Measurements from ENCODE around the gene RPLP2.

Gene RPLP2

DNA sequence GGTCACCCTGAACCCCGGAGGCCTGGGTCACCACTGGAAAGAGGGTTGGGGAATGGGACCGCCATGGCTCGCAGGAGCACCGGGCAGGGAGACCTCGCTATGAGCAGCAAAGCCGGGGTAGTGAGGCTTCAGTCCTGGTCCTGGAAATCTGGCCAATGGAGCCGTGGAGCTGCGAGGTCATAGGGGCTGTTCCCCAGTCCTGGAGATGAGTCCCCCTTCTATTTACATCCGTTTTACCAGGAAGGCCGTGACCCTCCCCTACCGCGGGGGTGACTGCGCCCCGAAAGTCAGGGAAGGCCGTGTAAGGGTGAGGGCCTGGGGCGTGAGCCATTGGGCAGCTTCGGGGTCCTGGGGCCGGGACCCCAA lies 5.2 kb upstream of the RPLP2 start:
- DNase-seq = no peak

GRCh38 chr11:808427-809286 lies 1.1 kb upstream of the RPLP2 start:
- DNase-seq = no peak

DNA sequence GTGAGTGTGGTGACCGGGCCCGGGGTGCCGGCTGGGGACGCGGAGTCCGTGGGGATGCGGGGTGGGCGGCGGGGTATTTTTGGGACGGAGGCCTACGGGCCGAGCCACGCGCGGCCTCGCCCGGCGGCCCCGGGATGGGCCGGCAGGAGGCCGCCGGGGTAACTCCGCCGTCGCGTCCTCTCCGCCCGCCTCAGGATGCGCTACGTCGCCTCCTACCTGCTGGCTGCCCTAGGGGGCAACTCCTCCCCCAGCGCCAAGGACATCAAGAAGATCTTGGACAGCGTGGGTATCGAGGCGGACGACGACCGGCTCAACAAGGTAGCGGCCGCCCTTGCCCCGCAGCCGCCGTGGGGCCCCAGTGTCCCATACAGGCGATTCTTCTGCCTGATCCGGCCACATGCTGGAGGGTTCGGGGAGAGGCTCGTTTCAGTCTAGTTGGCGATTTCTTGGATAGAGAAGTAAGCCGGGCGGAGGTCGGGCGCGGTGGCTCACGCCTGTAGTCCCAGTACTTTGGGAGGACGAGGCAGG lies 337 bp downstream of the RPLP2 start:
- peak in 1 of 2 donors; percentile 29 for DNase-seq

GRCh38 chr11:811446-812245 lies 1.9 kb downstream of the RPLP2 start:
- DNase-seq = no peak

DNA sequence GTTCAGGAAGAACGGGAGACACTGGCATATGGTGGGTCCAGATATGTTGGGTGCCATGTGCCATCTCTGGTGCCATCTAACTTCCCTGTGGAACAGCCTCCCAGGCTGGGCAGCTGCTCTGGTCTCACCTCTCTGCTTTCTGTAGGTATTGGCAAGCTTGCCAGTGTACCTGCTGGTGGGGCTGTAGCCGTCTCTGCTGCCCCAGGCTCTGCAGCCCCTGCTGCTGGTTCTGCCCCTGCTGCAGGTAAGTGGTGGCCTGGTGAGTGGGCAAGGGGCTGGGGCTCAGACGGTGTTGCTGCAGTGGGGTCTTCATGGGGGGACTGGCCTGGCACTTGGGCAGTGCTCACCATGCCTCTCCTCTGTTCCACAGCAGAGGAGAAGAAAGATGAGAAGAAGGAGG lies 2.6 kb downstream of the RPLP2 start:
- no peak for DNase-seq

DNA sequence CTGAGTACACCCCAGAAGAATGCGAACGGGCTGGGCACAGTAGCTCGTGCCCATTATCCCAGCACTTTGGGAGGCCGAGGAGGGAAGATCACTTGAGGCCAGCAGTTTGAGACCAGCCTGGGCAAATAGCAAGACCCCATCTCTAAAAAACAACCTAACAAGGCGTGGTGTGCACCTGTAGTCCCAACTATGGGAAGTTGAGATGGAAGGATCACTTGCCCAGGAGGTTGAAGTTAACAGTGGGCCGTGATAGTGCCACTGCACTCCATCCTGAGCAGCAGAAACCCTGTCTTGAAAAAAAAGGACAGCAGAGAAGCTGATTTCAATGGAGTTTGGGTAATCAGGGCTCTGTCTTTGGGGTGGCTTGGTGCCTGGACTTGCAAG lies 3.3 kb downstream of the RPLP2 start:
- no peak for DNase-seq

DNA sequence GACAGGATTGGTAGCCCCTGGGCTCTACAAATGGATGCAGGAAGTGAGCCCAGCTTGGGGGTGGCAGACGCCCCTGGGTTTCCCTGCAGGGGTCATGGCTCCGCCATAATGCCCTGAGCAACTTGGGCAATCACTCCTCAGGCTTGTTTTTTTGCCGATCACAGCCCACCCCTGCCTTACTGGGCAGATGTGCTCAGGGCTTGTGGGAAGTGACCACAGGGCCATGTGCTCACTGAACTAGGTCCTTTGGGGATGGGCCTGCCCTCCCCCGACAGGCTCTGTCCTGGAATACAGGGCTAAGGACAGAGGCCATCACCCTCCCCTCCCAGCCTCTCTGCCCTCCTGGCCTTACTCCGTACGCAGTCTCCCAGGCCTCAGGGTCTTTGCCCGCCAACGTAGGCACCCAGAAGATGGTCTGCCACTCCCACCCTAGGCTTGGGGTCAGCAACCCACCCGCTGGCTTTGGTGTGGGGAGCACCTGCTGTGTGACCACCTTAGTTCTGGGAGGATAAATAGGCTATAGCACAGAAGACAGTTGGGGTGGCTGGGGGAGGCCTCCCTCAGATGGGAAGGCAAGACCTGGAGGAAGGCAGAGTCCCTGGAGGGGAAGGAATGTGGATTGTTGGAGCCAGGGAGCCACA lies 3.8 kb downstream of the RPLP2 start:
- no peak for DNase-seq

DNA sequence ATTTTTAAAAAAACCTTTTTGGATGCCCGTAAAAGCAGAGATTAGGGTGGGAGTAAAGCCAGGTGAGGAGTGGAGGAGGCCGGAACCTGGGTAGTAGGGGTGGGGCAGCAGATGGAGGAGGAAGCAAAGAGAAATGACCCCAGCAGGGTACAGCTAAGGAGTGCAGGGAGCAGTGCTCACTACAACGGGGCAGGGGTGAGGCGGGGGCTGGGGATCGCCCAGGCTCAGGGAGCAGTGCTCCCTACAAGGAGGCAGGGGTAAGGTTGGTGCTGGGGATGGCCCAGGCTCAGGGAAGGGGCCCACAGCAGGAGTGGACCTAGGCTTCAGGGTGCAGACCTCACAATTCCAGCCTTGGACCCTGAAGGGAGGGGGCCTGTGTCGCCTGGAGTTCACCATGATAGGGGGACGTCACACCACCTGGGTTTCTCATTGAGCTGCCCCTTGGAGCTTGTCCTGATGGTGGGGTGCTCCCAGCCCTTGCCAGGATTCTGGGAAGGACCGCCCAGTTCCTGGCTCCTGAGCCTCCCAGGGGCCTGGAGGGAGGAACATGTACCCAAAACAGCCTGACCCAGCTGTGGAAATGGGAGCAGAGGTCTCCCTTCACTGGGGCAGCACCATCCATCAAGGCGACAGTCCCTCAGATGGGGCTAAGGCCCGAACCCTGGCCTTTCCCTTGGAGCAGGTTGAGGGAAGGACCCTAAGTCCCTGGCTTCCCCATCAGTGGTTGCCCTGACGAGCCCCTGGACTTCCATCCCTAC lies 6.1 kb downstream of the RPLP2 start:
- DNase-seq = no peak

- no peak for DNase-seq
These were observed 6.6 kb downstream of the RPLP2 start for GRCh38 chr11:816433-816779.

GRCh38 chr11:818396-819128 lies 8.8 kb downstream of the RPLP2 start, which contains the start of gene PNPLA2:
Gene PNPLA2 (plus strand): TSS chr11:818914. CDS start chr11:819719, 805 bp downstream.
- DNase-seq = peak in 1 of 2 donors; percentile 30

DNA sequence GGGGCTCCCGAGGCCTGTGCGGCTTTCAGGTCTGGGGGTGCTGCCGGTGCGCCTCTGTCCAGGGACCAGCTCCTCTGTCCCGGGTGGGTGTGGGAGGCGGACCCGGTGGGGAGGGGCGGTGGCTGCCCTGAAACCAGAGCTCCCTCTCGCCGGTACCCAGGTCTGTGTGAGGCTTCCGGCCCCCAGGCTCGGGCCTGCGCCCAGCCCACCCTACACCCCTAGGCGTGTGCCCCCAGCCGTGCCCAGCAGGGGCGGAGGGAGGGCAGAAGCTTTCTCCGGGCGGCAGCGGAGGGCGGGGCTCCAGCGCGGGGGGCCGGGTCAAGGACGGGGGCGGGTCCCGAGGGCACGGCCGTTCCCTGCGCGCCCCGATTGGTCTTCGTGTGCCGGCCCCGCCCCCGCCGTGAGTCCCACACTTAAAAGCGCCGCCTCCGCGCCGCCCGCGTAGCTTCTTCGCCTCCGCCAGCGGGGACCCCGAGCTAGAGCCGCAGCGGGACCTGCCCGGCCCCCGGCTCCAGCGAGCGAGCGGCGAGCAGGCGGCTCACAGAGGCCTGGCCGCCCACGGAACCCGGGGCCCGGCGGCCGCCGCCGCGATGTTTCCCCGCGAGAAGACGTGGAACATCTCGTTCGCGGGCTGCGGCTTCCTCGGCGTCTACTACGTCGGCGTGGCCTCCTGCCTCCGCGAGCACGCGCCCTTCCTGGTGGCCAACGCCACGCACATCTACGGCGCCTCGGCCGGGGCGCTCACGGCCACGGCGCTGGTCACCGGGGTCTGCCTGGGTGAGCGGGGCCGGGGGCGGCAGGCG lies 9.6 kb downstream of the RPLP2 start:
- peak; percentile 89 to 92 for DNase-seq

DNA sequence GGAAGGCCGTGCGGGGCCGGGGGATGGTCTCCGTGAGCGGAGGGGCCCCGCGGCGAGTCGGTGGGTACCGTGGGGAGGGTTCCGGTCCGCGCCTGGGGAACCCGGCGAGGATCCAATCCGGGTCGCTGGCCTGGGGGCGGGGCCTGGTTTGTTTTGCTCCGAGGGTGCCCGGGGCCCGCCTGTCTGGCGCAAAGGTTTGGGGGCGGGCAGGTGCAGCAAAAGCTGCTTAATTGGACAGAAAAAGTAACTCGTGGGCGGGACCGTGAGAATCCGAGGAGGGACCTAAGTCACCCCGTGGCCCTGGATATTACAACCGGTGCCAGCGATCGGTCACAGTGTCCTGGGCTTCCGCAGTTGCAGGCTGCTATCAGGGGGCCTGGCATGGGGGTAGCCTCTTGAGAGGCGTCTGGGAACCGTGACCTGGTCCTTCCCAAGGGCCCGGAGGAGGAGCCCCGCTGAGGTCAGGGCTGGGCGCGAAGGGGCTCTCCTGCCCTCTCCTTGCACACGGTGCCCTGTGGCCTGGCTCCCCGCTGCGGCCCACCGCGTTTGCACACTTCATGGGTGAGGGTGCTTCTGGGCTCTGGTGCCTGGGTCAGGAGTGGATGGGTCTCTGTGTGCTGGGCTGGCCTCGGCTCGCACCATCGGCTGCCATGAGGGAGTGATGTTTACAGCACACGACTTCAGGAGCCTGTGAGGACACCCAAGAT lies 10.3 kb downstream of the RPLP2 start:
- DNase-seq = peak; percentile 82 to 86

DNA sequence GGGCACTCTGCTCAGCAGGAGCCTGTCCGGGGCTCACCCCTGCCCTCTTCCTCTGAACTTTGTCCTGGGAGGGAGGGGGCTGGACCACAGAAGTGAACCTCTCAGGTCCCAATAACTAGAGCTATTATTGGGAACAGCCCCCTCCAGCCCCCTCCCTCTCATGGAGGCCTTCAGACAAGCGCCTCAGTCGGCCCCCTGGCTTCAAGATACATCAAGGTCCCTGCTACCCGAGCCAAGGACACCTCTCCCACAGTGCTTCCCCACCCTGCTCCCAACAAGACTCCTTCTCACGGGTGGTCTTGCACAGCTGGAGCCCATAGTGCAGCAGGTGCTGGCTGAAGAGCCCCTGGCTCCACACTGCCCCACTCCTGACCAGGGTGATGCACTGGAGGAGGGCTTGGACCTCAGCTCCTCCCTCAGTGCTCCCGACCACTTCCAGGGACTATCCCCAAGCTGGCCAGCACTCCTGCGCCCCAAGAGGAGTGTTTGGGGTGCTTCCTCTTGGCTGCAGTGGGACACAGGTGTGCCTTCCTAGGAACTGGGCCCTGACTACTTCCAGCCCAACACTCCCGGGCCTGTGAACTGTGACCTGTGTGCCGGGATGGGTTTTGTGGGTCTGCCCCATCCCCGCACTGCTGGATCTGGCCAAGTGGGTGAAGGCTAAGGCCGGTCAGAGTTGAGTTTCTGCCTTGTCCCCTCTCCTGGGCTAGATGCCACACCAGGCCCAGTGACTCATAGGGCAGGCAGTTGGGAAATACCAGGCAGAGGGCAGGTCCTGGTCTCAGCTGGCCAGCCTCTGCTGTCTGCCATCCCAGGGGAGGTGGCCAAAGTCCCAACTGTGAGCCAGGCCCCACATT lies 11.1 kb downstream of the RPLP2 start:
- peak; percentile 69 to 85 for DNase-seq

- DNase-seq = peak; percentile 48 to 63
These were observed 12.0 kb downstream of the RPLP2 start for GRCh38 chr11:821512-822371.

GRCh38 chr11:823441-824291 lies 13.9 kb downstream of the RPLP2 start:
- DNase-seq = no peak

DNA sequence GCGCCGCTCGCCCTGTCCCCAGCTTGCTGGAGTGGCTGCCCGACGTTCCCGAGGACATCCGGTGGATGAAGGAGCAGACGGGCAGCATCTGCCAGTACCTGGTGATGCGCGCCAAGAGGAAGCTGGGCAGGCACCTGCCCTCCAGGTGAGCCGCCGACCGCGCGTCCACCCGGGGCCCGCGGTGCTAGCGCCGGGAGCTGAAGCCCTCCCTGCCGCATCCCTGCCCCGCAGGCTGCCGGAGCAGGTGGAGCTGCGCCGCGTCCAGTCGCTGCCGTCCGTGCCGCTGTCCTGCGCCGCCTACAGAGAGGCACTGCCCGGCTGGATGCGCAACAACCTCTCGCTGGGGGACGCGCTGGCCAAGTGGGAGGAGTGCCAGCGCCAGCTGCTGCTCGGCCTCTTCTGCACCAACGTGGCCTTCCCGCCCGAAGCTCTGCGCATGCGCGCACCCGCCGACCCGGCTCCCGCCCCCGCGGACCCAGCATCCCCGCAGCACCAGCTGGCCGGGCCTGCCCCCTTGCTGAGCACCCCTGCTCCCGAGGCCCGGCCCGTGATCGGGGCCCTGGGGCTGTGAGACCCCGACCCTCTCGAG lies 14.6 kb downstream of the RPLP2 start:
- no peak for DNase-seq

DNA sequence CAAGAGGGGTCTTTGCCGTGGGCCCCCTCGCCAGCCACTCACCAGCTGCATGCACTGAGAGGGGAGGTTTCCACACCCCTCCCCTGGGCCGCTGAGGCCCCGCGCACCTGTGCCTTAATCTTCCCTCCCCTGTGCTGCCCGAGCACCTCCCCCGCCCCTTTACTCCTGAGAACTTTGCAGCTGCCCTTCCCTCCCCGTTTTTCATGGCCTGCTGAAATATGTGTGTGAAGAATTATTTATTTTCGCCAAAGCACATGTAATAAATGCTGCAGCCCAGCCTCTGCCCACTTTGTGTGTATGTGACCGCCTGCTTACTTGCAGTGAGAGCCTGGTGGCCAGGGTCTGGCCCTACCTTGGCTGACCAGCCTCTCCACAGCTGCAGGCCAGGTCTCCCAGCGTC lies 15.2 kb downstream of the RPLP2 start:
- no peak for DNase-seq
